HG03139 (cell line): ENCODE data around the gene HLA-DMB.
A peak's percentile ranks its signal among the peaks of the same experiment; 100 is the strongest.

ENCODE experiments used
- ATAC-seq: cut with Tn5 transposase; IDR thresholded peaks from one replicate; pipeline ENCODE4 v1.9.1; 2021; ENCODE audit not compliant: unreplicated experiment

HLA-DMB gene

DNA sequence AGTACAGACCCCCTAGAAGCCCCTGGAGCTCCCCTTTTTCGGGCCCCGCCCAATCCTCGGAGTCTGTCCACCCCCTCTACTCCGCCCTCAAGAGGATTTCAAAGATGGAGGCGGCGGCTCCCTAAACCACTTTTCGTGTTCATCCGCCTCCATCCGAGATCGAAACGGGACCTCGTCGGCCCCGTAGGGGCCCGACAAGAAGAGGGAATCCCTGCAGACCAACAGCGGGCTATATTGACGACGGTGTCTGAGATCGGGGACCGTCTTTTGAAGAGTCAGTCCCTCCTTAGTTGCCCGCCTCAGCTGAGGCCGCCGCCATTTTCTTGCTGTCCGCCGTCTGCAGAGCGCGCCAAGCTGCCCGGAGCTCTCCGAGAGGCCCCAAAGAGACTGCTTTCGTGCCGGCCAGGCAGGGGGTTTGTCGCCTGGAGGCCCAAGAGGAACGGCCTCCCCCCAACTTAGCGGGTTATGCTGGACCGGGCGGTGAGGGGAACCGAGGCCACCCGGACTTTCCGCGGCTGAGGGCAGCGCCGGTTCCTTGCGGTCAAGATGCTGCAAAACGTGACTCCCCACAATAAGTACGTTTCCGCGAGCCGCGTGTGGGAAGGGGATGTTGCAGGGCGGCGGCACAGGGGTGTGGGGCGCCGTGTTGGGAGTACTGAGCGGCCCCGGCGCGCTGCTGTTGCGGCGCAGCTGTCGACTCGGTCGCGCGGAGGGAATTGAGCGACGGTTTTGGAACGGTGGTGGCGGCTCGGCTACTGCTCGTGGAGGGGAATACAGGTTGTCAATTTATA is 31.7 kb upstream of the HLA-DMB start:
- peak; percentile 0 for ATAC-seq

GRCh38 chr6:32971581-32972352 is 30.9 kb upstream of the HLA-DMB start:
- ATAC-seq = peak; percentile 36

DNA sequence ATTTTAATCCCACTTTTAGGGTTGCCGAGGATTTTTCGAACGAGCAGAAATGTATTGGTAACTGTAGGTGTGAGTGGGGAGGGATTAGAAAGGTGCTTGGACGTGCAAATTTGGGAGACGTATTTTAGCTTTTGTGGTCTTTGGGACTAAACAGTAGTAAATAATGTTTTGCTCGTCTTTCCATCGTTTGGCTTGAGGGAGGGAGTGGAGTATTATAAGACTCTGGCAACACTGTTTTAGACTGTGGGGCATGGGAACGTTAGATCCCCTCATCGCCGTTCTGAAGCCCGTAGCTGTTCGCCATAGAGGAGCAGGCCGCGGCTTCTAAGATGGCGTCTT is 30.4 kb upstream of the HLA-DMB start:
- ATAC-seq = no peak

GRCh38 chr6:32970413-32971241 is 29.8 kb upstream of the HLA-DMB start:
- ATAC-seq = no peak

DNA sequence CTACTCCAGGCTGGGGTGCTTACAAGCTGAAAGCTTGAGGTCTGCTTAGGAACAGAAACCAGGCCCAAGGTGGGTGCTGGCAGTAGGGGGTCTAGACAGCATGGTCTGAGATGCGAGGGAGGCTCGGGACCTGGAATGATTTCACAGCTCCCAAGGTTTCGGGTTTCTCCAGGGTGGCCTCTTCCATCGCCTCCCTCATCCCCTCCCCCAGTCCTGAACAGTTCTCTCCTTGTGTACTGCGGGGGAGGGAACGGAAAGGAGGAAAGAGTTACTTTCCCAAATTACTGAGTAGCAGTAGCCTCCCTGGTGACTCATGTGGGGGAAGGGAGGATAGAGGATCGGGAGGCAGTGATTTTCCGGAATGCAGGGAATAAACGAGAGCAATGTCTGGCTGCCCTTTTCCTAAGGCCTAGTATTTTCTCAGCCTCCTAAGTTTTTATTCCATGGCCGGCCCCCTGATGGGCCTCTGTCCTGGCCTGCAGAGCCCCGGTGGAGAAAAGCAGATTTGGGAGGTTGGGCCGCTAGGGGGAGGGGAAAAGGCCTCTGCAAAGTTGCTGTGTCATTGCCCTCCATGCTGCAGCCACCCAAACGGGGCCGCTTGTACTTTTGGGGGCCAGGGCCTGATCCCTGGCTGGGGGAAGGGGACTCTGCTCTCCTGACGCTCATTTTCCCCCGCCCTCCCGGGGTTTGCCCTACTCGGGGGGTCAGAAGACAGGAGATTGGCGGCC is 29.0 kb upstream of the HLA-DMB start:
- ATAC-seq = no peak

DNA sequence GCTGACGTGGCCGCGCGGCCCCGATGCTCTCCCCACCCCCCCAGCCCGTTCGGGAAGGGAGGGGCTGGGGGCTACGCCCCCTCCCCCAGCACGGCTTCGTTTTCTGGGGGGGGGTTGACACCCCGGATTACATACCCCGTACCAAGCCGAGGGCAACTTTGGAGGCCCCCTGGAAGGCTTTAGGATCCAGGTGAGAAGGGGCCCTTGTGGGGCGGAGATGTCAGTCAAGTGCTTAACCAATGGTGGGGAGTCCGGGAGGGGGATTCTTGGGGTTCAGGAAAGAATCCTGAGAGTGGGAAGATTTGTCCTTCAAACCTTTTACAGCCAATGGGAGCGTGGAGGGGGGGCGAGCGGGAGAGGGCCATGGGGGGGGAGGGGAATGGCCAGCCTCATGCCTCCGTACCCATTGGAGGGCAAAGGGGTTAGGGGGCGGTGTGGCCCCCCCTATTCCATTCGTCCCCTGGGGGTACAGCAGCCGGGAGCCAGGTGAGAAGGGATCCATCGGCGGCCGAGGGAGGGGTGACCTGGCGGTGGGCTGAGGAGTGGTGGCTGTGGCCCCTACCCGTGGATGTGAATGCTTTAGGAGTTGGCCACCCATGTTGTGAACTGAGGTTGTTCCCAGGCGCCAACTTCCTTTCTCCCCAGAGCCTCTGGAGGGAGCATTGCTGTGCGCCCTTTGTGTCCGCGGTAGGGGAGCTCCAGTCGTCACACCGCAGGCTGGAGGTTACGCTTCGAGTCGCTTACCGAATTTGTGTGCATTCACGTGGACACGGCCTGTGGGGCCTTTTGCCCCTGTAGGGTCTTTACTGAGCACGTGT is 28.2 kb upstream of the HLA-DMB start:
- no peak for ATAC-seq

GRCh38 chr6:32968093-32968866 is 27.5 kb upstream of the HLA-DMB start, which contains the start of gene BRD2:
TSS of gene BRD2 (plus strand) at chr6:32968594. CDS start at chr6:32972899, 4,305 bp downstream.
- peak; percentile 19 for ATAC-seq

DNA sequence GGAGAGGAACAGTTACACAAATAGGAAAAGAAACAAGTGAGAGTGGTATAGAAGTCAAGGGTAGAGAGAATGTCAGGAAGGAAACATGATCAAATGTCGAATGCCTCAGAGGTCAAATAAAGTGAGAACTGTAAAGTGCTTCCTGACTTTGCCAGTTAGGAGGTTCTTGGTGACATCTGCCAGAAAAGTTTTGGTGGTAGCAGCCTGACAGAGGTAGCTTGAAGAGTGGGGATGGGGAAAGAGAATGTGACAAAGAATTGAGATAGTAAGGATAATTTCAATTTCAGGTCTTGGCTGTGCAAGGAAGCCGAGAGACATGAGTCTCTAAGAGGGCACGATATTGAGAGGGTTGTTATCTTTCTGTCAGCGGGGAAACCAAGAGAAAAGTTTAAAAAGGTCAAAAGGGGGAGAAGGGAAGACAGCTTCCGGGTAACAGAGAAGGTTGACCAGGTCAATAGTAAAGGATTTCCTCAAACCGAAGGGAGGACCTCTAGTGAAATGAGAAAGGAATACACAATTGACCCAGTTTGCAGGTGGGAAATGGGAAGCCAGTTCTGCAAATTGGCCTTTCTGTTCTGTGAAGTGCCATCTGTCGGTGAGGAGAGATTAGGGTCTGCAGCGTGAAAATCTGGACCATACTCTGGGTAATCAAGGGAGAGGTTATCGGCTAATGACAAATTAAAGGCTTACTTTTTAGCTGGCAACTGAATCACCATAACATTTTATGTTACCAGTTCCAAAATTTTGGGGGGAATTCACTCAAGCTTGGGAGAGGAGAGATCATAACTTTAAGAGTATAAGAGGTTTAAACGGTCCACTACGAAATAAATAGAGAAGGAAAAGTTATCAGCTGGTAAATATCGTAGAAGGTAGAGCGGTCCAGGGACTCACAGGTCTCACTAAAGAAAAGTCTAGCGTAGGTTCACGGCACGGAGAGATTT is 26.6 kb upstream of the HLA-DMB start:
- no peak for ATAC-seq

- no peak for ATAC-seq
These were observed 23.9 kb upstream of the HLA-DMB start for GRCh38 chr6:32964776-32965175.

DNA sequence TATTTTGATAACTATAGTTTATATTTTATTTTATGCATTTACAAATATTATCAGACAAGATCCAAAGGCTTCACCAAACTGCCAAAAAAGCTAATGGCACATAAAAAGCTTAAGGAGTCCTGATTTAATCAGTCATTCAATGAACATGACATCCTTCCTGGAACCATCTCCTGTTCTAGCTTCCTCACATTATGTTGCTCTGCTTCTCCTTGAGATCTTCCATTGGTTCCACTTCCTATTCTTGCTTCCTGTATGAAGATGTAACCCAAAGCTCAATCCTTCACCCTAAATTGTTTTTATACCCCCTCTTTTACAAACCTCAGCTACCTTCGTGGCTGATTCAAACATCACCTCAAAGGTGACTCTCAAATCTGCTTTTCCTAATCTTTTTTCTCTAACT is 23.0 kb upstream of the HLA-DMB start:
- no peak for ATAC-seq

DNA sequence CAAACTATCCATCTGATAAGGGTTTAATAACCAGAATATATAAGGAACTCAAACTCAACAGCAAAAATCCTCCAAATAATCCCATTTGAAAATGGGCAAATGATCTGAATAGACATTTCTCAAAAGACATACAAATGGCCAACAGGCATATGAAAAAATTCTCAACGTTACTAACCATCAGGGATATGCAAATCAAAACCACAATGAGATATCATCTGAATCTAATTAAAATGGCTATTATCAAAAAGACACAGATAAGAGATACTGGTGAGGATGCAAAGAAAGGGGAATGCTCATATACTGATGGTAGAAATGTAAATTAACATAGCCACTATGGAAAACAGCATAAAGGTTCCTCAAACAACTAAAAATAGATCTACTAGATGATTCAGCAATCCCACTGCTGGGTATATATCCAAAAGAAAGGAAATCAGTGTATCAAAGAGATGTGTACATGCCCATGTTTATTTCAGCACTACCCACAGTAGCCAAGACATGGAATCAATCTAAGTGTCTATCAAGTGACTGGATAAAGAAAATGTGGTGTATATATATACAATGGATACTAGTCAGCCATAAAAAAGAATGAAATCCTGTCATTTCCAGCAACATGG is 21.5 kb upstream of the HLA-DMB start:
- ATAC-seq = no peak

- ATAC-seq = no peak
These were observed 19.7 kb upstream of the HLA-DMB start for GRCh38 chr6:32960563-32960962.

DNA sequence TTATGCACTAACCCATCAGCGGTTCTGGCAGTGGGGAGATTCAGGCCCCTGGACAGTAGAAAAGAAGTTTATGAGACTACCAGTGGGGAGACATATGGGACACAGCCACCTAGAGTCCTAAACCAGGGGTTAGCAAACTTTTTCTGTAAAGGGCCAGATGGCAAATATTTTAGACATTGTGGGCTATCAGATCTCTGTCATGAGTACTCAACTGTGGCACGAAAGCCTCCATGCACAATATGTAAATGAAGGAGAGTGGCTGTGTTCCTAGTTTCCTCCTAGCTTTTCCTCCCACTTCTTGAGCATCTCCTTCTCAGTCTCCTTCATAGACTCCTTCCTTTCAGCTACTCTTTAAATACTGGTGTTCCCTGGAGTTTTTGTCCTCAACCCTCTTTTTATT is 15.3 kb upstream of the HLA-DMB start:
- no peak for ATAC-seq

DNA sequence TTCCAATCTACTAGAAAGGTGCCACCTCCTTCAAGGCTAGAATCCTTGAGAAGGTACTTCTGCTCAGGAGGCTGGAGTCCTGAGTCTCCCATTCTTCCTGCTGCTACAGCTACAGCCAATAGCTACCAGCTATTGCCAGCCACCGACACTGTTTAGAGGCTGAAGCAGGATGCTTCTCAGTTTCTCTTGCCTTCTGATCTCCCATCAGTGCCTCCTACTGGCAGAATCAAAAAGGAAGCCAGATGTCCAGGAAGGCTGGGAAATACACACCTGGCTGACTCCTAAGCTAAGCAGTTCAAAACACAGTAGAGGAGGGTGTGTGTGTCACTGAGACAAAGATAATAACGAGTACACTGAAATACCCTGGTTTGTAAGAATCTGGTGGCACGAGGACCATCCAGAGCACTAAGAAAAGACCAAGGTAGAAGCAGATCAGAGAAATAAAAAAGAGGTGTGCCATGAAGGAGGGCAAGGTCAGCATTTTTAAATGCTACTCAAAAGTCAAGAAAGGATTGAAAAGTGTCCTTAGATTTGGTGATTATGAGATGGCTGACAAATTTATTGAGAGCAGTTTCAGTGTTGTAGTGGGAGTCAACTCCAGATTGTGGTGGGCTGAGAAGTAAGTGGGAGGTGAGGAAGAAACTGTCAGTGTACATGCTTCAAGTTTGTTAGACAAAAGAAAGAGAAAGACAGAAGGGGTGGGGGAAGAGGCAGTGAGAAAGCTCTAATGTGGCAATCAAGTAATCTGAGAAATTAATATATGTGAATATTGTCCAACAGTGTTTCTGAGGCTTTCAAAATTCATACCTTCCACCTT is 14.4 kb upstream of the HLA-DMB start:
- no peak for ATAC-seq

DNA sequence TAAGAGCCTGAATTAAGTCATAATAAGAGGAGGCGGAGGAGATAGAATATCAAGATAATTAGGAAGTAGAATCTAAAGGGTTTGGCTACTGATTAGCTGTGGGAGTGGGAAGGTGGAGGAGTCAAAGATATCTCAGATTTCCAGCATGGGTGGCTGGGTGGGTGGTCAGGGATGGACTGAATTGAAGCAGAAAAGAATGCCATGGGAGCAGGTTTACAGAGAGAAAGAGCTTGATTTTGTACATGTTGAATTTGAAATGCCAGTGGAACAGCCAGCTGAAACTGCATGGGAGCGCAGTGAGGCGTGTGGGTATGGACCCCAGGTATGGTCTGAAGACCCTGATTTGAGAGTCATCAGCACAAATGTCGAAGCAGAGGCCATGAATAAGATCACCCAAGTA is 13.4 kb upstream of the HLA-DMB start:
- no peak for ATAC-seq

DNA sequence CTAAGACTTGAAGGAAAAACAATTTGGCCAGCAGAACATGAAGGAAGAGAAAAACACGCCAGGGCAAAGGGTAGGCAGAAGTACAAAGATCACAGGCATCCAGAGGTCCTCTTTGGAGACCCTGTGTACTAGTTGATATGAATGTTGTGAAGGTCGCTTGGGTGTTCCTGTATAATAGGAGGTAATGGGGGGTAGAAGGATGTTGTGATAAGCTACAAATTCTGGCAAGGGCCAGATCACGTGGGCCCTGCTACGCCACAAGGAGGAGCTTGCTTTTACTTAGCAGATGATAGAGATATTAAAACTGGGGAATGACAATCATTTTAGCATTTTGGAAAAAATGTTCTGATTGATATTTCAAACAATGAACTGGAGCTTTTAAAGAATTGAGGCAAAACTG is 12.9 kb upstream of the HLA-DMB start:
- ATAC-seq = no peak
